ENCODE results near the gene THSD4.

DNA sequence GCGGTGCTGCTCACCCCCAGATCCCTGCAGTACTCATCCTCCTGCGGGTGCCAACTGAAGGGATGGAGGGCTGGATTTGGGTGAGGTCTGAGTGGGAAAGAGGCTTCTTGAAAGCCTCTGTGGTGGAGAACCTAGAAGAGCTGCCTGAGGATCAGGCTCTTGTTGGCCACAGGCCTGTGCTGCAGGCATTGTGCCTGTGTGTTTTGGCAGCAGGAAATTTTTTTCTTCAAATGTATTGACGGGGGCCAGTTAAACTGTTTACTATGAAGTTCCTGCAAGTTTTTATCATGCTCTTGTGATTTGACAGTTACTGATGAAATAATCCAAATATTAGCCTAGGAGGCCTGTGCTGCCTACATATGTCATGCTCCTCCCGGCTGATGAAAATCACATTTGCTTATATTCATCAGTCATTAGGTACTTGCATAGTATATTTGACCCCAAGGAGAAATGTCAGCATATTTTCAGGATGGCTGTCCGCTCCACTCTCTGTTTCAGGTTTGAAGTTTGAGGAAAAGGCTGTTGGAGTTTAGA lies 103.1 kb downstream of the THSD4 start:
- TF ChIP-seq, protein P1, sequence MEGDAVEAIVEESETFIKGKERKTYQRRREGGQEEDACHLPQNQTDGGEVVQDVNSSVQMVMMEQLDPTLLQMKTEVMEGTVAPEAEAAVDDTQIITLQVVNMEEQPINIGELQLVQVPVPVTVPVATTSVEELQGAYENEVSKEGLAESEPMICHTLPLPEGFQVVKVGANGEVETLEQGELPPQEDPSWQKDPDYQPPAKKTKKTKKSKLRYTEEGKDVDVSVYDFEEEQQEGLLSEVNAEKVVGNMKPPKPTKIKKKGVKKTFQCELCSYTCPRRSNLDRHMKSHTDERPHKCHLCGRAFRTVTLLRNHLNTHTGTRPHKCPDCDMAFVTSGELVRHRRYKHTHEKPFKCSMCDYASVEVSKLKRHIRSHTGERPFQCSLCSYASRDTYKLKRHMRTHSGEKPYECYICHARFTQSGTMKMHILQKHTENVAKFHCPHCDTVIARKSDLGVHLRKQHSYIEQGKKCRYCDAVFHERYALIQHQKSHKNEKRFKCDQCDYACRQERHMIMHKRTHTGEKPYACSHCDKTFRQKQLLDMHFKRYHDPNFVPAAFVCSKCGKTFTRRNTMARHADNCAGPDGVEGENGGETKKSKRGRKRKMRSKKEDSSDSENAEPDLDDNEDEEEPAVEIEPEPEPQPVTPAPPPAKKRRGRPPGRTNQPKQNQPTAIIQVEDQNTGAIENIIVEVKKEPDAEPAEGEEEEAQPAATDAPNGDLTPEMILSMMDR (optimal IDR thresholded peaks at IDR 0.05 in 1 of 3, IDR thresholded peaks at IDR 0.05 in 1 of 3, conservative IDR thresholded peaks at IDR 0.05 in 1 of 3; ENCODE audit: extremely low read depth in 1 of 3, insufficient read depth in 2 of 3, low read length in 3 of 3) = no peak
- no peak for TF ChIP-seq EZH2 (IDR thresholded peaks at IDR 0.05; ENCODE audit: low read length)
